Fibroblast of skin of scalp (primary cell): ENCODE measurements around the gene TFPI2. TPM values are rescaled to one million over a fixed set of nuclear protein-coding genes. Genes with fewer than 3 reads are reported as not detected.
A peak's percentile ranks its signal among the peaks of the same experiment; 100 is the strongest.
"Not testable (repeated sequence)": the region's sequence is repeated elsewhere in the genome, so short reads cannot be mapped to it uniquely, and the experiment has no call there.

Experiments
- DNase-seq: peaks from one replicate; pipeline ENCODE4 v3.0.0-alpha.2; 2013
- polyA plus RNA-seq, 2 experiments: library from polyadenylated mRNA; unstranded; fragments of 120-200 nt; gene quantifications; one replicate each; pipeline ENCODE4 v1.2.1, GENCODE V29; 2013; ENCODE audit not compliant: insufficient read length in 2 of 2

Gene TFPI2
- 3.1 TPM for polyA plus RNA-seq (2013, experiment 1 of 2; ENCODE audit: insufficient read length)
- 2.3 TPM for polyA plus RNA-seq (2013, experiment 2 of 2; ENCODE audit: insufficient read length)

DNA sequence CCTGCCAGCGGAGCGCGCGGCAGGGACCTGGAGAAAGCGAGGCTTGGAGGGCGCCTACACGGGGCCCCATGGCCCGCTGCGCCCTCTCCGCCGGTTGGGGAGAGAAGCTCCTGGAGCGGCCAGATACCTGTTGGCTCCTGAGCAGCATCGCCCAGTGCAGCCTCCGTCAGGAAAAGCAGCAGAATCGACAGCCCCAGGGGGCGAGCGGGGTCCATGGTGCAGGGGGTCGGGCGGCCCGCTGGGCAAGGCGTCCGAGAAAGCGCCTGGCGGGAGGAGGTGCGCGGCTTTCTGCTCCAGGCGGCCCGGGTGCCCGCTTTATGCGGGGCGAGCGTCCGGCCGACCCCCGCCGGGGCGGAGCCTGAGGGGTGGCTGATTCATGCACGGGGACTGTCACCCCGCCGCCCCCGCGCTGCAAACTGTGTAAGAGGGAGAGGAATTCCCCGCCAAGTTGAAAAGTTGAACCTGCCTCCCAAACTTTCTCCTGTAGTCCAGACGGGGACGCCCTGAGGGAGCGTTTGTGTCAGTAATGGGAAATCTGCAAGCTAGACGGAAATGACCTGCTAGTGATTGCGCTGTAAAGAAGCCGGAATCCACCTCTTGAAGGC lies at the start of gene TFPI2:
TFPI2 (minus strand) TSS at position 290 of the 605 bp plus-strand sequence; CDS start at position 215, 75 bp downstream.
- DNase-seq, result peak; percentile 42

- DNase-seq, result no peak
Measured at GRCh38 chr7:93938293-93938692, 47.7 kb upstream of the TFPI2 start.

DNA sequence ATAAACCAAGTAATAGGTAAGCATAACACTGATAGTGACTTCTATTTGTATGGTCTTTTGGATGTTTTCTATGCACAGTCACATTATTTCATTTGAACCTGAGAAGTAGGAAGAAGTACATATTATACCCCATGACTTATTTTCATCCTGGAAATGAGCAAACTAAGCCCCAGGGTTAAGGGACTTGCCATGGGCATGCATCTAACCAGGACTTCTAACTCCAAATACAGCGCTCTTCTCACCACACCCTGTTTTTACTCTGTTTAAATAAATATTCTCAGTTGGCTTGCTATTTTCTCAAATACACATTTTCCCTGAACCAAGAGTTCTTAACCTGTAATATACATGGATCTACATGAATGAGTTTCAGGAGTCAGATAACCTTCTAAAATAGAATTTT lies 47.3 kb upstream of the TFPI2 start:
- no peak for DNase-seq

DNA sequence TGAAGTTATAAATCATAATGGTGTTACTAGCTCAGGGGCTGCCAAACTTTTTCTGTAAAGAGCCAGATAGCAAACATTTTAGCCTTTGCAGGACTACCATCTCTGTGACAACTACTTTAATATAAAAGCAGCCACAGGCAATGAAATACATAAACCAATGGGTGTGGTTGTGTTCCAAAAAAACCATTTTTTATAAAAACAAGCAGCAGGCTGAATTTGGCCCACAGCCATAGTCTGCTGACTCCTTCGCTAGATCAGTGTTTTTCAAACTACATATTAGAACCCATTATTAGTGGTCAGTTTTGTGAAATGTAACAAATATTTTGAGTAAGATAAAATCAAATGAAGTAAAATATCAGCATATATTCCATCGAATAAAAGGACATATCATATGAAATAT lies 44.5 kb upstream of the TFPI2 start:
- DNase-seq, result no peak

DNA sequence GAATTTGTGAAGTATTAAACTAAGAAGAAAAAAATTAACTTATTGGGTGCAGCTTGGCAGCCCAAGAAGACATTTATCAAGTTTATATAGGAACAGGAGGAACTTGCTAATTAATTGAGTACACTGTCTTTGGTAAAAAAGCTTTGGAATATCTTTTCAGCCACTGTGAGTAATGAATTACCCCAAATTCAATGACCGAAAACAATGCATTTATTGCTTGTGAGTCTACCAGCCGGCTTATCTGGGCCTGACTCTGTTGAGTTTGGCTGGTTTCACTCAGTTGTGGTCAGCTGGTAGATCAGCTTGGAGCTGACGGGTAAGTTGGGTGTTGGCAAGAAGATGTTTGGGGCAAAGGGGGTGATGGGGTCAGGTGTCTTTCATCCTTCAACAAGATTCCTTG lies 42.6 kb upstream of the TFPI2 start:
- DNase-seq, result no peak

DNA sequence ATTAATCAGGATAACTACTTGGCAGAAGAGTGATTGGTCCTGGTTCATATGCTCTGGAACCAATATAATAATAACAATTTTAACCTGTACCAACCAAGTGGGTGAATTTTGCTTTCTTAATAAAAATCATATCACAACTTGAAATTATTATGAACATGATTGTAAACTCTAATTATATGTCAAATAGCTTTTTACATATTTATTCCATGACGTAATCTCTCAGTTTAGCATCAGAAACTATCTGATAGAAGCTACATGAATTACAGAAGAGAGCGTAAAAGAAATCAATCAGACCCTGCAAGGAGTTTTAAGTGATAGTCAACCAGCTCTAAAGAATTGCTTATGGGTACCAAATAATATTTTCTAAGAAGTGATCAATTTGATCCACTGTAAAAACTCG lies 41.1 kb upstream of the TFPI2 start:
- no peak for DNase-seq

- no peak for DNase-seq
Measured at GRCh38 chr7:93927585-93927984, 37.0 kb upstream of the TFPI2 start.

- DNase-seq, result no peak
Measured at GRCh38 chr7:93926800-93927199, 36.2 kb upstream of the TFPI2 start.

DNA sequence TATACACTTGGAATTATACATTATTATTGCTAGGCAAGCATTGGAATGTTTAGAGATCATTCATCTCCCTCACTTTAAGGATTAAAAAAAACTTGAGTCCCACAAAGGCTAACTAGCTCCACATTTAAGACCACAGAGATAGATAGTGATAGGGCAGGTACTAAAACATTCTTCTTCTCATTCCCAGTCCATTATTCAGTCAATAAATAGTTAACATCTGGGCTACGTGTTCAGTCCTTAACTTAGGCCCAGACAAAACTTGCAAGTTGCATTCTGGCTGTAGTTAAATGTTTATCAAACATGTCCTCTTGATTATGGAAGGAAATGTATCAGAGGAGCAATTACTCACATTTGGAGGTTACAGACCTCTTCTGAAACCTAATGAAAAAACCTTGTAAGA lies 33.4 kb upstream of the TFPI2 start:
- no peak for DNase-seq

DNA sequence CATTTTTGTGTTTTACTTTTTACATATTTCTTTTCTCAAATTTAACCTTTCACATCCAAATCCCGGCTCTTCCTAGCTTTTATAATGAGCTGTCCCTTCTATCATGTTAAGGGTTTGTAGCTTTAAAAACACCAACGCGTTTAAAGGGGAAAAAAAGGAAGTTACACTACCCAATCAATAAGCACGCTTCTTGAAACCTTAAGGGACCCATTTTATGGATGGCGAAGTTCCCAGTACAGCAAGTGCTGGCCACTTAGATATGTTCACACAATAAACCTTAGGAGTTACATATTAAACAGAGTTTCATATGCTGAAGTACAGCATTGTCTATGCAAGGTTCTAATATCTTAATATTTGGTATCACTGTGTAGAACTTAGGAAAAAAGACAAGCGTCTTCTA lies 32.7 kb upstream of the TFPI2 start:
- DNase-seq, result no peak

DNA sequence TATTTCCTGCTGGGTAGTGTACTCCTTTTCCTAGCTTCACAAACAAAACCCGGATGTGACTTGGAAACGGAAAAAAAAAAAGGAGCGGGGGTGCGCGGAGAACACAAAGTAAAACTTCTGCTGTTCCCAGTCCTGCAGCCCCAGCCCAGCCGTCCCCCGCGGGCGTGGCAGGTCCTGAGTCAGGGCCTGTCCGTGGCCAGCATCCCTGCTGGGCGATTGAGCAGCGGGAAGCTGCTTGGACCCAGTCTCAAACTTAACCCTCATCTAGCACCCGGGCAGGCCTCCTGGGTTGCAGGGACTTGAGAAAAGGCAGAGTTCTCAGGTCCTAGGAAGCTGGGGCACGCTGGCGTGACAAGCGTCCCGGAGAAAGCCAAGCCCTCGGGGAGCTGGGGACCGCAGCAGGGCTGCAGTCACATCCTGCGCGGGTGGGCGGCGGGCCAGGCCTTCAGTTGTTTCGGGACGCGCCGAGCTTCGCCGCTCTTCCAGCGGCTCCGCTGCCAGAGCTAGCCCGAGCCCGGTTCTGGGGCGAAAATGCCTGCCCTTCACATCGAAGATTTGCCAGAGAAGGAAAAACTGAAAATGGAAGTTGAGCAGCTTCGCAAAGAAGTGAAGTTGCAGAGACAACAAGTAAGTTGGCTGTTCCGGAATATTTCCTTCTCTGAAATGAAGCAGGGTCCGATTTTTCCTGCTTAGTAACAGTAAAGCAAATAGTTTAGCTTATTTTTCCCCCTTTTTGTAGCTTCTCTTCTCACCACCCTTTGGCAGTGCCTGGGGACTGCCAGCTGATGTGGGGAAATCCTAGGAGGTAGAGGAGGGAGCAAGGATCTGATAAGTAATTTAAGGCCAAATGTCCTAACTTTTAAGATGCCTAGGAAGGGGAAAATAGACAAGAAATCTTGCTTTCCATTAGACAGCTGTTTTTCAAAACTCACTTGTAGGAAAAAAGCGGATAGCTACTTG lies 31.3 kb upstream of the TFPI2 start, which contains the start of gene GNG11:
GNG11 (plus strand) TSS at position 129 of the 960 bp plus-strand sequence; CDS start at position 532, 403 bp downstream.
- DNase-seq, result peak; percentile 84

GRCh38 chr7:93921186-93921585 lies 30.6 kb upstream of the TFPI2 start:
- no peak for DNase-seq

GRCh38 chr7:93920496-93921182 lies 30.1 kb upstream of the TFPI2 start:
- DNase-seq, result no peak

- DNase-seq, result not testable (repeated sequence)
Measured at GRCh38 chr7:93916315-93916714, 25.8 kb upstream of the TFPI2 start.

DNA sequence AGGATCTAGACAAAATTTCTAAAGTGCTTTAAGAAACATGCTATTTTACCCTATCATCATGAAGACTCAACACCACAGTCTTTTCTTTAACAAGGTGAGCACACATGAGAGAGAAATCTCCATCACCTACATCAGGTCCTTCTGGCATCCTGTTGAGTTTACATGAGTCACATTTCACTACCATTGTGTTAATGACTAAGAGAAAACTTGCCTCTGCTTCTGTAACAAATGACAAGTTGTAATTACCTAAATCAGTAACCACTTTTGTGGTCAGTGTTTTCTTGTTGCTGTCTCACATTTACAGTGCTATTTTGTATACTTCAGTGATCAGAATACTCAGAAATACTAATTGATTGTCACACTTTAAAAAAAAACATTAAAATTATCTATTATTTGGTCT lies 25.3 kb upstream of the TFPI2 start:
- not testable (repeated sequence) for DNase-seq

DNA sequence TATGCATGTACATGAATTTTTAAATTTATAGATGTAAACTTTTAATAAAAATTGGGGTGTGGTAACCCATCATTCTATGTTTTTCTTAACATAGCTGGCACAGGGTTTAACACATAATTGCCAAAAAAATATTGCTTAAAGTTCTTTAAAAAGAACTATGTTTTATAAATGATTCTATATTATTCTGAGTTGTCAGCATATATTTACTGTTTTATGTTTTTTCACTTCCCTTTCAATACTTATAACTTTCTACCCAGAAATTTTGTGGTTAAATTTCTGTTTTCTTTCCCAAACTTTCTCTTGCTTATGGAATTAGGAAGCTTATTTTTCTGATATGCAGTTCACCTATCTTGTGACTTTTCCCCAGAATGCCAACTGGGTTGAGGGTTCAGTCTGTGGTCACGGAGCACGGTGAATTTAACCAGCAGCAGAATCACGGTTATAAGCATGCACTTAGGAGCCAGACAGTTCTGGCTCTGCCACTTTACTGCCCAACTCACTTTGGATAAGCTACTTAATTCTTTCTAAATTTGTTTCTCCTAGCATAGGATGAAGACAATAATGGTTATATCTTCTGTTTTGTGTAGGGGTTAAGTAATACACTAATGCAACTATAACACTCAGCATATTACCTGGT lies 24.8 kb upstream of the TFPI2 start:
- not testable (repeated sequence) for DNase-seq

- peak; percentile 43 for DNase-seq
Measured at GRCh38 chr7:93914581-93915066, 24.1 kb upstream of the TFPI2 start.

GRCh38 chr7:93913197-93913596 lies 22.6 kb upstream of the TFPI2 start:
- DNase-seq, result no peak

DNA sequence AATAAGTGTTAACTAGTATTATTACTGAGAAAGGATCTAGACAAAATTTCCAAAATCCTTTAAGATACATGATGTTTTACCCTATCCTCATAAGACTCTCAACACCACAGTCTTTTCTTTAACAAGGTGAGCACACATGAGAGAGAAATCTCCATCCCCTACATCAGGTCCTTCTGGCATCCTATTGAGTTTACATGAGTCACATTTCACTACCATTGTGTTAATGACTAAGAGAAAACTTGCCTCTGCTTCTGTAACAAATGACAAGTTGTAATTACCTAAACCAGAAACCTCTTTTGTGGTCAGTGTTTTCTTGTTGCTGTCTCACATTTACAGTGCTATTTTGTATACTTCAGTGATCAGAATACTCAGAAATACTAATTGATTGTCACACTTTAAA lies 21.1 kb upstream of the TFPI2 start:
- not testable (repeated sequence) for DNase-seq

GRCh38 chr7:93911242-93911641 lies 20.7 kb upstream of the TFPI2 start:
- DNase-seq, result not testable (repeated sequence)

- peak; percentile 50 for DNase-seq
Measured at GRCh38 chr7:93910076-93910994, 19.8 kb upstream of the TFPI2 start.
